NB4 (cell line): ENCODE measurements around the gene ITGB3BP.

Experiments
- DNase-seq: peaks from one replicate; pipeline ENCODE4 v3.0.0; 2010; ENCODE audit warnings: low read depth
- H3K4me3 ChIP-seq: one replicate; pipeline ENCODE4 v1.5.1; 2011; ENCODE audit warnings: mild to moderate bottlenecking, low read depth, low read length, moderate library complexity
- MAX ChIP-seq: IDR thresholded peaks from 2 replicates; pipeline ENCODE4 v1.6.1; 2011; ENCODE audit warnings: low read depth, low read length
- MYC ChIP-seq: IDR thresholded peaks from 2 replicates; pipeline ENCODE4 v1.6.1; 2011; ENCODE audit warnings: low read depth, low read length
- POLR2A ChIP-seq: IDR thresholded peaks from 2 replicates; pipeline ENCODE4 v1.6.1; 2011; ENCODE audit warnings: mild to moderate bottlenecking; ENCODE audit not compliant: insufficient read length; ENCODE audit errors: extremely low read depth
- TF ChIP-seq, protein P1 (sequence below): IDR thresholded peaks from one replicate; pipeline ENCODE4 v1.5.1; 2012; ENCODE audit warnings: low read depth, low read length

The ITGB3BP gene

GRCh38 chr1:63523738-63524137, 713 bp upstream of the ITGB3BP start:
- no peak for DNase-seq
- peak overlapping the region; percentile 95 for H3K4me3 ChIP-seq
- no peak for TF ChIP-seq MAX
- no peak for TF ChIP-seq MYC
- TF ChIP-seq, protein P1, sequence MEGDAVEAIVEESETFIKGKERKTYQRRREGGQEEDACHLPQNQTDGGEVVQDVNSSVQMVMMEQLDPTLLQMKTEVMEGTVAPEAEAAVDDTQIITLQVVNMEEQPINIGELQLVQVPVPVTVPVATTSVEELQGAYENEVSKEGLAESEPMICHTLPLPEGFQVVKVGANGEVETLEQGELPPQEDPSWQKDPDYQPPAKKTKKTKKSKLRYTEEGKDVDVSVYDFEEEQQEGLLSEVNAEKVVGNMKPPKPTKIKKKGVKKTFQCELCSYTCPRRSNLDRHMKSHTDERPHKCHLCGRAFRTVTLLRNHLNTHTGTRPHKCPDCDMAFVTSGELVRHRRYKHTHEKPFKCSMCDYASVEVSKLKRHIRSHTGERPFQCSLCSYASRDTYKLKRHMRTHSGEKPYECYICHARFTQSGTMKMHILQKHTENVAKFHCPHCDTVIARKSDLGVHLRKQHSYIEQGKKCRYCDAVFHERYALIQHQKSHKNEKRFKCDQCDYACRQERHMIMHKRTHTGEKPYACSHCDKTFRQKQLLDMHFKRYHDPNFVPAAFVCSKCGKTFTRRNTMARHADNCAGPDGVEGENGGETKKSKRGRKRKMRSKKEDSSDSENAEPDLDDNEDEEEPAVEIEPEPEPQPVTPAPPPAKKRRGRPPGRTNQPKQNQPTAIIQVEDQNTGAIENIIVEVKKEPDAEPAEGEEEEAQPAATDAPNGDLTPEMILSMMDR, result no peak
- TF ChIP-seq POLR2A, result no peak

DNA sequence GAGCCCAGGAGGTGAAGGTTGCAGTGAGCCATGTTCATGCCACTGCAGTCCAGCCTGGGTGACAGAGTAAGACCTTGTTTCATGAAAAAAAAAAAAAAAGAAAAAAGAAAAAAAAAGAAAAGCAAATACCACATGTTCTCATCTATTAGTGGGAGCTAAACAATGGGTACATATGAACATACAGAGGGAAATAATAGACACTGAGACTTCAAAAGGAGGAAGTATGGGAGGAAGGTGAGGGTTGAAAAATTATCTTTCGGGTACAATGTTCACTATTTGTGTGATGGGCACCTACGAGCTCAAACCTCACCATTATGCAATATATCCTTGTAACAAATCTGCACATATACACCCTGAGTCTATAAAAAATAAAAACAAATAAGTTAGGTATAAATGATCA, 6.4 kb downstream of the ITGB3BP start:
- H3K4me3 ChIP-seq, result no peak overlapping the region
- TF ChIP-seq MYC (no peak), POLR2A (no peak), MAX (no peak)
- TF ChIP-seq, protein P1, result no peak
- DNase-seq, result no peak

- no peak for DNase-seq
- H3K4me3 ChIP-seq, result no peak overlapping the region
- TF ChIP-seq, protein P1, result no peak
- no peak for TF ChIP-seq POLR2A
- no peak for TF ChIP-seq MYC
- TF ChIP-seq MAX, result no peak
These were observed 10.4 kb downstream of the ITGB3BP start for GRCh38 chr1:63512584-63512983.

- no peak for DNase-seq
- no peak overlapping the region for H3K4me3 ChIP-seq
- TF ChIP-seq POLR2A, result no peak
- TF ChIP-seq MYC, result no peak
- TF ChIP-seq, protein P1, result no peak
- no peak for TF ChIP-seq MAX
These were observed 13.3 kb downstream of the ITGB3BP start for GRCh38 chr1:63509718-63510117.

DNA sequence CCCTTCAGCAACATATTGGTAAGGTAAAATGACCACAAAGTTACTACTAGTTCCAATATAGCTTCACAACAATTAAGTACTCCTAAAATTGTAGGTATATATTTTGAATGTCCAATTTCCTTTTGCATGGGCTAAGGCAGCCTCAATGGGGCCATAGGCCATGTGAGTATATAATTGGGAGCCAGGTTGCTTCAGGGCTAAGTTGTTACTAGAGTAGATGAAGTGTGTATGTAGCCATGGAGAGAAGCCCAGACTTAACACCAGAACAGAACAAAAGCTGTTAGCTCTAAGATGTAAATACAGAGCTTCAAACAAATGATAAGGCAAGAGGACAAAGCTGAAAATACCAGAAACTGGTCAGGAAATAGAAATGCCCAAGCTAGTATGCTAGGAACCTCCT, 16.2 kb downstream of the ITGB3BP start:
- no peak overlapping the region for H3K4me3 ChIP-seq
- TF ChIP-seq POLR2A, result no peak
- no peak for TF ChIP-seq MAX
- no peak for TF ChIP-seq MYC
- TF ChIP-seq, protein P1, result no peak
- DNase-seq, result no peak

- no peak for TF ChIP-seq MYC
- no peak for TF ChIP-seq POLR2A
- TF ChIP-seq, protein P1, result no peak
- TF ChIP-seq MAX, result no peak
- no peak for DNase-seq
- H3K4me3 ChIP-seq, result no peak overlapping the region
These were observed 21.8 kb downstream of the ITGB3BP start for GRCh38 chr1:63501256-63501655.
